GM21723 (cell line): ENCODE data around the gene KRT2.
"Not testable (repeated sequence)": the region's sequence is repeated elsewhere in the genome, so short reads cannot be mapped to it uniquely, and the experiment has no call there.

ENCODE experiments used
- ATAC-seq: cut with Tn5 transposase; IDR thresholded peaks from one replicate; pipeline ENCODE4 v1.9.1; 2021; ENCODE audit warnings: mild to moderate bottlenecking, moderate library complexity; ENCODE audit not compliant: unreplicated experiment

The KRT2 gene

DNA sequence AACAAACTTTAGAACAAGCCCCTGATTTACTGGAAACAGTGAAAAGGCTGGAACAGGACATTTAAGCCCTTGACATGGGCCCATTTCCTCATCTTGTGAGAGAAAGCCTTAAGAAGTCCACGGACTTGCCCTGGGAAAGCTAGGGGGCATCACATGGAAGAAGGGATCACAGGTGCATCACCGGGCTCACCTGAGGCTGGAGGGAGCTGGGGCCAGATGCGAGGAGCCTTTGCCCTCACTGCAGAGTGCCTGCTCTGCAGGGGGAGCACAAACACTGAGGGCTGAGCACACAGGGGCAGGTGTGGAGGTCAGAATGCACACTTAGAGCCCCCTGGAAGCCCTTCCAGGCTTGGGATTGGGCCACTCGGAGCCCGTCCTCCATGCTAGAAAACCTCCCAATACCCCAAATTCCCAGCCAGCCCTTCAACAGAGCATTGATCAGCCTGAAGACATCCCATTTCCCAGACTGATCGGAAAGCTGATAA is 33.4 kb upstream of the KRT2 start:
- ATAC-seq, result no peak

DNA sequence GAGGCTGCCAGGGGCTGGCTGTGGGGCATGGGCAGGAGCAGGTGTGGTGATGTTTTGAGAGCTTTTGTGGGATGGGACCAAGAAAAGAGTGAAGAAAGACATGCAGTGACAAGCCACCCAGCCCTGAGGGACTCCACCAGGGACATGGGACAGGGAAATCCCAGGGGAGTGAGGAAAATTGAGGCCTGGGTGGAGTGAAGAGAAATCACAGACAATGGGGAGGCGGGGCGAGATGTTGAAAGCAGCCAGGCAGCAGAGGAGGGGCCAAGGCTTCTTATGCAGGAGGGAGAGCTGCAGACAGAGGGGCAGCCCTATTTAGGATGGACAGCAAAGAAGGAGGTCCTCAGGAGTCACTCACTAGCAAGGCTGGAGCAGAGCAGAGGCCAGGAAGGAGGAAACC is 32.4 kb upstream of the KRT2 start:
- no peak for ATAC-seq

DNA sequence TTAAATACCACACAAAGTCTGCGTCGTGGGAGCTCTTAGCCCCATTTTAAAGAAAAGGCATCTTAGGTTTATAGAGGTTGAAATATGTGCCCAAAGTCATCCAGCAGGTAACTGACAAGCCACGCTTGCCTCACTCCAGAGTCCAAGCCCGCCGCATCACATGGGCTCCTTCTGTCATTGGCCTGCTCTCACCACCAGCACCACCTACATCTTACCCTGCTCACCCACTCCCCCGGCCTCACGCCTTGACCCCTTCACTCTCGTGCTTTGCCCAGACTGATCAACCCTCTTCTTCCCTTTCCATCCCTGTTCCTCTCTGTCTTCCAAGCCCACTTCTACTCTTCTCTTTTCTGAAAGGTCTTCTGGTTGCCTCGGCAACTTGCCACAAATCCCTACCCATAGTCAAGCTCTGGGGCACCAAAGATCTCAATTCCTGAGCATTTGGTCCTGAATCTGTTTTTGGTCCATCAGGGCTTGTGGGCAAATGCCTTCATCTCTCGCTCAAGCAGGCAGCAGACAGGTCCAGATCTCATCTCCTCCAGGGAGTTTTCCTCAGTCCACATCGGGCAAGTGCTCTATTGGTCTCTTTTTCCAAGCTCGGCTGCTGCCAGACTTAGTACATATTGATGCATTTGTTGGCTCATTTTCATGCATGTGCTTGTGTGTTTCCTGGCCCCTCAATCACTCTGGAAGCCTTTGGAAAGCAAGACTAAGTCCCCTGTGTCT is 31.7 kb upstream of the KRT2 start:
- no peak for ATAC-seq

DNA sequence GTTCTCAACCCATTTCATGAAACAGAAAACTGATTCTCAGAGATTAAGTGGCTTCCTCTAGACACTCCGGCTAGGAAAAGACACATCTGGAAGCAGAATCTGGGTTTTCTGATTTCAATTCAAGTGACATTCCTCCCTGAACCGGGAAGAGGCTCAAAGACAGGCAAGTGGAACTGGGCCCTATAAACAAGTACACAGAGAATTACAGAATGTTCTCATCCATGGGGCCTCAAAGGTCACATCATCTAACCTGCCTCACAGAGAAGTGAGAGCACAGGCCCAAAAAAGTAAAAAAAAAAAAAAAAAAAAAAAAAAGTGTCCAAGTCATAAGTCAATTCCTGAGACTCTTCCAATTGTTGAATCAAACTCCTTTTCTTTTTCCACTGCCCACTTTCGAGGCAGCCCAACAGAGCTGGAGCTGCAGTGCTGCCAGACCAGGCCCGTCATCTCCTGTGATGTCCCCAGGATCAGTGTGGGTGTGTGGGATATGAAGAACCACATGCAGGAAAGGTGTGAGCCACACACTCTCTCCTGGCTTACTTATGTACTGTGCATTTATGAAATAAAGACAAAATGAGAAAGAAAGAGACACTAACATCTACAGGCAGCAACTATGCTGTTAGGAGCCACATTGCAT is 31.0 kb upstream of the KRT2 start:
- no peak for ATAC-seq

DNA sequence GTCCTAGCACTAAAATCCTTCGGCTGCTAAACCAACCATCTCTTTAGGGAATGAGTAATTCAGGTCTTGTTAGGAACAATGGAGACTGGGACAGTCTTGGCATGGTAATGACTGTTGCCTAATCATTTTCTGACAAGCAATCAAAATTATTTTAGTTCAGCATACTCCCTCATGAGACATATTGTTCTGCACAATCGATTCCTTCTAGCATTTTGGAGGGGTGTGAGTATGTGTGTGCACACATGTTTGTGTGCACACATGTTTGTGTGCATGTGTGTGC is 30.3 kb upstream of the KRT2 start:
- ATAC-seq, result no peak

DNA sequence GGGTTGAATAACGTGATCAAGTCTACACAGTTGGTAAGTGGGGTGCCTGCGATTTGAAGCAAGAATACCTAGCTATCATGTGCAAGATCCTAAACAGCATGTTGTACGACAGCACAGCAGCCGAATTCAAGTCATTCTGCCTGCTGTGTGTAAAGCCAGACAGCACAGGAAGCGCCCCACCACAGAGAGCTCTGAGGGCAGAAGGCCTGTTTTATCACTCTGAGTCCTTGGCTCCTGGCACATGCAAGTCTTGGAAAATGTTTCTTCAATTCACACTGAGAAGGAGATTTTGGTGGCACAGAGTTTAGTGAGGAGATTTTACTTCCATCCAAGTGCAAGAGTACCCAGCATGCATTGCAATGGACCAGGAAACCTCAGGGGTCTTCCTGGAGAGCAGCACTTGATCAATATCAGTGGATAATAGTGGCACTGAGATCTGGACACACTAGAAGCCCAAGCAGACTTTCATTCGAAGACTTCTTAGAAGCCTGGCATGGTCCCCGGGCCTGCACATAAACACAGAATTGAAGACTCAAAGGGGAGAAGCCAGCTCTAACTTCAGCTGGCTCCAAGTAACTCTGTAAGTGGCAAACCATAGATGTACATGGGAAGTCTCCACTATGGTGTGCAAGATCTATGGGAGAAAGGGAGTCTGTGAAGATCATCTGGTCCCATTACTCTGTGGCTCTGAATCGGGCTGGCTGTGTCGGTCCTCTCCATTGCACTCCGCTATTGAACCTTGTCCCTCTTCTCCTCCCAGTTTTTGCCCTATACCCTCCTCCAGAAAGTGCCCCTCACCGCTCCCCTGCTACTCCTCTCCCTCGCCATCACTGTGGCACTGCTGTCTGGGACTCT is 29.7 kb upstream of the KRT2 start:
- ATAC-seq, result no peak

DNA sequence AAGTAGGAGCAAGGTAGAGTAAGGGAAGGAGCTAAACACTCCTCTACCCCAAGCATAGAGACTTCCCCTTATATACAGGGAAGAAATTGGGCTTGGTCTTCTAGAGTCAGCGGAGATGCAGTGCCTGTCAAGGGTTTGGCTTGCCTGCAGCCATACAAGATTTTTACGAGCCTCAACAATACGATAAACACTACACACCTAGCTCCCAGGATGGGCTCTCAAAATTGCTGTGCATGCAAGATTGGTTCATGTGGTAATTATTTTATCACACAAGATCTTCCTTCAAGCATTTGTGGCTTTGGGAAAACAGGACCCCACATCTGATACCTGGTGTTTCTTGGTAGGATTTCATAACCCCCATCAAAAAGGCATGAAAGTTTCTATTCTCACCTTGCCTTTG is 28.4 kb upstream of the KRT2 start, which contains the start of gene KRT1:
Gene KRT1, minus strand, starts transcription at position 45 of the 400 bp plus-strand sequence. CDS start 59 bp downstream, outside the sequence.
- no peak for ATAC-seq

DNA sequence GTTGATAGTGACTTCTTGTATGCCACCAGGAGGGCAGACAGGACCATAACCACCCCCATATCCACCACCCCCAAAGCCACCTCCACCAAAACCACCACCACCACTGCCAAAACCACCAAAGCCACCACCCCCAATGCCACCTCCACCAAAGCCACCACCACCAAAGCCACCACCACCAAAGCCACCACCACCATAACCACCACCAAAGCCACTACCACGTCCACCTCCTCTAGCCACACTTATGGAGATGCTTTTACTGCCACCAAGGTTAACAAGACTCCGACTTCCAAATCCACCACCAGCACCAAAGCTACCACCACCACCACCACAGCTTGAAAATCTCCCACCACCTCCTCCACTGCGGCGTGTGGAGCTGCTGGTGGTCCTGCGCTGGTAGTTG is 27.9 kb upstream of the KRT2 start:
- no peak for ATAC-seq

DNA sequence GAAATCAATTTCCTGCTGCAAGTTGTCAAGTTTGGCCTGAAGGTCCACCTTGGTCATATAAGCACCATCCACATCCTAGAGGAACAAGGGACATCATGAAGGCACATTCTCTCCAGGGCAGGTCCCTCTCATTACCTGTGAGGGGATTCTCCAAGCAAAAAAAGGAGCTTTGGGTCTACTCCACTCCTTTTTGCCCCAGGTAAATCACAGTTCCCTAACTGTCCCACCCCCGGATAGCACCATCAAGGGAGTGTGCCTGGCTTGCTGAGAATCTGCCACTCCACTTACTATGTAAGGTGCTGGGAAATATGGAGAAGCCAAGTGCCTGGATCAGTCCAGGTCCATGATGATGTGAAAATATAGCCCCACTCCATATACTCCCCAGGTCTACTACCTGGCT is 25.7 kb upstream of the KRT2 start:
- ATAC-seq, result no peak

DNA sequence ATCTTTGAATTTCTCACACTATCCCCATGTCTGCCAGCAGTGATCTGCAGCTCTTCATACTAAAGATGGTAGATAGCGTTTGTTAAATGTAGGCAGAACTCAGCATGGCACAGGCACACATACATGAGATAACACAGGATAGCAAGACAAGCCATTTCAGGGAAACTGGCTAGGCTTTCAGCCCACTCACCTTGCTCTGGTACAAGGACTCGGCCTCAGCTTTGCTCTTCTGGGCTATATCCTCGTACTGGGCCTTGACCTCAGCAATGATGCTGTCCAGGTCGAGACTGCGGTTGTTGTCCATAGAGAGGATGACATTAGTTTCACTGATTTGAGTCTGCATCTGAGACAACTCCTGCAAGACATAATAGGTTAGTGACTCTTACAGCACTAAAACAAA is 25.1 kb upstream of the KRT2 start:
- ATAC-seq, result no peak

DNA sequence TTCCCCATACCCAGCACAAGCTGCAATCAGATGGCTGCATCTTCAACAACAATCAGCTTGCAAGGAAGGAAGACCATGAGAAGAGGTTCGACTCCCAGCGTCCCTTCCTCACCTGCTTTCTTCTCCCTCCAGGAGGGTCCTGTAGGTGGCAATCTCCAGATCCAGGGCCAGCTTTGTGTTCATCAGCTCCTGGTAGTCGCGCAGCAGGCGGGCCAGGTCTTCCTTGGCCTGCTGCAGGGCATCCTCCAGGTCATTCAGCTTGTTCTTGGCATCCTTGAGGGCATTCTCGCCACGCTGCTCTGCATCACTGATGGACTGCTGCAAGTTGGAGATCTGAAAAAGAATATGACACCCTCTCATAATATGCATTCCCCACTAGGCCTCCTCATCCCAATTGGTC is 24.2 kb upstream of the KRT2 start:
- no peak for ATAC-seq

DNA sequence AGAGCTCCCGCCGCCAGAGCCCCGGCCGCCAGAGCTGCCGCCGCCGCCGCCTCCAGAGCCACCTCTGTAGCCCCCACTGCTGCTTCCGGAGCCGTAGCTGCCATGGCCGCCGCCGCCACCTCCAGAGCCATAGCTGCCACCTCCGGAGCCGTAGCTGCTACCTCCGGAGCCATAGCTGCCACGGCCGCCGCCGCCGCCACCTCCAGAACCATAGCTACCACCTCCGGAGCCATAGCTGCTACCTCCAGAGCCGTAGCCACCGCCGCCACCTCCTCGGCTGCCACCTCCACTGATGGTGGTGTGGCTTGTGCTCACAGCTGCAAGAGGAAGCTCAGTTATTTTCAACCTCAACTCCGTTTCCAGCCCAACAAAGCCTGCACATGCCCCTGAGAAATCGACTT is 23.3 kb upstream of the KRT2 start:
- ATAC-seq, result no peak

DNA sequence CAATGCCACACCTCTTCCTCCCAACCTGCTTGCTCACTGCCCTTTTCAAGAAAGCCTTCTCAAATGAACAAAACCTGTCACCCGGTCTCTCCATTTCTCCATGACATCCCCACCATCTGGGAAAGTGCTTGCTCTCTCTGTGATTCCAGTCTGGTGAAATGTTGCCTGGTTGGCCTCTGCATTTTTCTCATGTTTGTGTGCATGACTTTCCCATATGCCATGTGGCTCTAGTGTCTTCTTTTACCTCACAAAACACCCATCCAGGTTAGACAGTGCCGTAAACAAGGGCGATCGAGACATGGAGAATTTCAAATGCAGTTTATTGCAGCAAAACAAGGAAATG is 22.4 kb upstream of the KRT2 start:
- no peak for ATAC-seq

DNA sequence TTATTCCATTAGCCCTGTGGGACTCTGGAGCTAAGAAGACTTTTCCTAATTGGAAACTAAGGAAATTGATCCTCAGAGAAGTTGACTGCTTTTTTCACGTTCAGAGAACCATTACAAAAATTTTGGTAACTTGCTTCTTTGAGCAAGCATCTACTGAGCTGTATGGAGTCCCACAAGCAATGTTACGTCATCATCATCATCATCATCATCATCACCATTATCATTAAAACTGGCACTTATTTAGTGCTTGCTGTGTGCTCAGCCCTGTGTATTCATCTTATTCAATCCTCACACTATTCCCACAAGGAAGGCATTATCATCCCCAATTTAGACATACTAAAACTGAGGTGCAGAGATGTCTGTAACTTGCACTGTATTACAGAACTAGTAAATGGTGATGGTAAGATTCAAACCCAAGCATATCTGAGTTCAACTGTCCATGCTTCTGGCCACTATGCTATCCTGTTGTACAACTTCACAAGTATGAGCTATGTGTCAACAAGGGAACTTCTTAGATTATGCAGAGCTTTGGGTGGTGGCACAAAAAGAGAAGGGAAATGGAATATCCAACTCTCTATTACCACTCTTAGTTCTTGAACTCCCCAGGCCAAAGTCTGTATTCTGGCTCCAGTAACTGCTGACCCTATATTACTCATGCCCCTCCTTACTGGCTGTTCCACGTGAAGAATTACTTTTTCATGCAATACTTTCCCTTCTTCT is 21.9 kb upstream of the KRT2 start:
- no peak for ATAC-seq

DNA sequence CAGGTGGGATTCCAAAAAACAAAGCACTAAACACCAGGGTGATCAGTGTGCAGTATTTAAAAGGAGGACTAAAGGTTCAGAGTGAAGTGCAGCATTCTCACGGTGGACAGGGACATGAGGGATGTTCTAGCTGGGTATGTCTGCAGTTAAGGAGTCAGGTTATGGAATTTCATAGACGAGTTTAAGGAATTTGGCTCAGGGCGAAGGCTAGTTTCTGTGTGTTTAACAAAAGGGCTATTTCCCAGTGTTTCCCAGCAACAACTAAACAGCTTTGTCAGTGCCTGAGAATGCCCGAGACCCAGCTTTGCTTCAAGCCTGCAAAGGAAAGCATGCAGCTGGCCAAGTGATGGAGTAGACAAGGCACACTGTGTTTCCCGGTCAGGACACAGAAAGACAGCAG is 21.2 kb upstream of the KRT2 start:
- no peak for ATAC-seq

DNA sequence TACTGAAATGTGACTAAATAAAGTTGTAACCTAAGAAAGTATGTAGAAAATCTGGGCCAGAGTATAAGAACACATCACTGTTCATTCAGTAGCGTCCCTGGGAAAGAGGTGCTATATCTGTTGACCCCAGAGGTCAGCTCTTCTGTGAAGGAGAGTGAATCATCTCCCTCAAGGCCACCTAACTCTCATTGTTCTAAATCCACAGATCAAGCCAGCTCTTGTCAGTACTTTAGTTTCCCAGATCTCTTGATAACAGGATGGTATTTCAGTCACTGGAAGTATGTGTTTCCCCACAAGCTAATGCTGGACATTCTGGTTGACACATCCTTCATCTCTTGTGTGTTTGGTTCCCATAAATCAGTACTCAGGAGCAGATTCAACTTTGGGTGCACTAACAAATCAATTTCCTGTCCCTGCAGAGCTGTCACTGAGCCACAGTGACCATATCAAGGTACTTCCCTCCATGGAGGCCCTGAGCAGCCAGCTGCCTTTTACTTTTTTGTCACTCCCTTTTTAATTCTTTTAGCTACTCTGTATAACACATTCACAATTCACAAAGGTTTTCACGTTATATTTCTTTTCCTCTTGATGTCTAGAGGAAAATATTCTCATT is 20.4 kb upstream of the KRT2 start:
- ATAC-seq, result no peak

DNA sequence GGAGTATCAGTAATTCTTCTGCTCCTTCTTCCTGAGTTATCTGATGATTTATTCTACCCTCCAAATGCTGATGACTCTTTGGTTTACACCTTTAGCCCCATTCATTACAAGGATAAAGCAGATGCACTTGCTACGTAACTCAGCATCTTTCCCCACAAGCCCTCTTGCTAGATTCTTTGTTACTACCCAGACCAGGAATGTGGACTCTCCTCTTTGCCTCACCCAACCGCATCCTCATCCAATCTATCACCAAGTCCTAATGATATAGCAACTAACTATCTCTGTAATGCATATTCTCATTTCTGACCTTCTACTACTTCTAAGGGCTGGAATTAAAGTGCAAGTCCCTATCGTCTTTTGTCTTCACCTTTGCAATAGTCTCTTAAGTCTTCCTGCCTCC is 18.9 kb upstream of the KRT2 start:
- ATAC-seq, result no peak

DNA sequence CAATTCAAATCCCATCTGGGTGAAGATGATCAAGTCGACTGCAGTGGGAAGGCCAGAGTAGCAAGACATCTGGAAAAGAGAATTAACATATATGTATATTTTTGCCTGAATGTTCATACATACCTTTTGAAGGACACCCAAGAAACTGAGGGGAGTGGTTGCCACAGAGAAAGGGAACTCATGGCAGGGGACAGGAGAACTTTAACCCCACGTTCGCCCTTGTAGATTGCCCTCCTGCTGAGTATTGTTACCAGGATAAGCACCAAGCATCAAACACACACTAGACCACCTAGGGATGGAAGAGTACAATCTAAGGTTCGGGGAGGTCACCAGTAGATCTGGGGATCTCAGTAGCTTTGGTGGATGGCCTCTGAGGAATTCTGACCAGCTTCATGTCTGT is 18.5 kb upstream of the KRT2 start:
- no peak for ATAC-seq

DNA sequence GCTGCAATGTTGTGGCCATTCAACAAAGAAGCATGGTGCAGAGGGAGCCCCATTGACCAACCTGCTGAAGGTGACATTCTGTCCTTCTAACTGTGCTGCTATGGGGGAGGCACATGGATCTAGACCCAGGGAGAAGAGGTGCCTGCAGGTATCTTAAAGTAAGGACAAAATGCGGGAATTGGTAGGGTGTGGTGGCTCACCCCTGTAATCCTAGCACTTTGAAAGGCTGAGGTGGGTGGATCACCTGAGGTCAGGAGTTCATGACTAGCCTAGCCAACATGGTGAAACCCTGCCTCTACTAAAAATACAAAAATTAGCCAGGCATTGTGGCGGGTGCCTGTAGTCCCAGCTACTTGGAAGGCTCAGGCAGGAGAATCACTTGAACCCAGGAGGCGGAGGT is 17.9 kb upstream of the KRT2 start:
- ATAC-seq, result not testable (repeated sequence)

DNA sequence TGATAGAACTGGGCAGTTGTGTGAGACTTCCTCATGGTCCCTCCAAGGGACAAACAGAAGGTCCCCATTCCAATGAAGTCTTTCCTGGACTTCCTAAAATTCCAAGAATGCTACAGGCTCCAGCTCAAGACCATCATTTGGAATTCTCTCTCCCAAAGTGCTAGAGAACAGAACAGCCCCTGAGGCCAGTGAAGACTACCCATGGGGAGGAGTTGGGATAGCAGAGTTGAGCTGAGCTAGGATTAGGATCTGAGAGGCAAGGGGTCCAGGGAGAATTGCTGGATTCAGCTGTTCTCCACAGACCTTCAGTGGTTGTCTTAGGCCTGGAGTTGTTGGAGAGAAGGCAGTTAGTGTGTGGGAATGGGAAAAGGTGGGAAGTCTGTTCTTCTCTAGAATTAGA is 17.4 kb upstream of the KRT2 start:
- ATAC-seq, result no peak

DNA sequence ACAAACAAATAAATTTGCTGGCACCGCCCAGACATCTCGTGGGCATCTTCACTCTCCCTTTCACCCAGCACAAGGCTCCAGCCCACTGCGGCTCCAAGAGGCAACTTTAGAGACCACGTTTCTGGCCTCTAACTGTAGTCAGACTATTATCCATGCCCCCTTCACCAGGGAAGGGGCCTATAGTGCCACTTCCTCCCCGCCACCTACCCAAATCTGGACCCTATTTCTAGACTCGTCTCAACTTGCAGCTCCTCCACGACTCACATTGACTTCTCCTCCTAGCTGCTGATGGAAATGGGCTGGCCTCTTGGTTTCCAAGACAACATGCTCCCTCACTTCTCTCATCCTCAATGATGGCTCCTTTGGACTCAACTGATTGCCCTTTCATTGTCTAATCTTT is 15.9 kb upstream of the KRT2 start:
- no peak for ATAC-seq
